ENCODE results near the gene MAGEF1. TPM values are rescaled to one million over a fixed set of nuclear protein-coding genes. Genes with fewer than 3 reads are reported as not detected.

The MAGEF1 gene
- total RNA-seq, 2 donors from 2014 or later = 50.2 to 71.6 TPM

DNA sequence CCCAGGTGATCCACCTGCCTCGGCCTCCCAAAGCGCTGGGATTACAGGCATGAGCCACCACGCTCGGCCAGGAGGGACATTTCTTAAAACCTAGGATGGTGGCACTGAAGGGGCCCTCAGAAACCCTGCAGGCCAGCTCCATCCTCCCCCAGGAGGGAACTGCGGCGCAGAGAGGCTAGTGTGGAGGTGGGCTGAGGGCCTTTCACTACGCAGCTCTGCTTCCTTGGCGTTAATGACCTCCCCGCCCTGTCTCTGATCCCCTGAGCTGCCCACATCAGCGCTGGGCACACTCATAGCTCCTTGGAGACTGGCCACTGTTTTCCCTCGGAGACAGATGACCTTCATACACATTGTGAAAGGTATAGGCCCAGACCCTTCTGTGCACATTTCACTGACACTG is 46.2 kb upstream of the MAGEF1 start:
- H3K27ac ChIP-seq = no peak overlapping the region
- TF ChIP-seq, protein P1, sequence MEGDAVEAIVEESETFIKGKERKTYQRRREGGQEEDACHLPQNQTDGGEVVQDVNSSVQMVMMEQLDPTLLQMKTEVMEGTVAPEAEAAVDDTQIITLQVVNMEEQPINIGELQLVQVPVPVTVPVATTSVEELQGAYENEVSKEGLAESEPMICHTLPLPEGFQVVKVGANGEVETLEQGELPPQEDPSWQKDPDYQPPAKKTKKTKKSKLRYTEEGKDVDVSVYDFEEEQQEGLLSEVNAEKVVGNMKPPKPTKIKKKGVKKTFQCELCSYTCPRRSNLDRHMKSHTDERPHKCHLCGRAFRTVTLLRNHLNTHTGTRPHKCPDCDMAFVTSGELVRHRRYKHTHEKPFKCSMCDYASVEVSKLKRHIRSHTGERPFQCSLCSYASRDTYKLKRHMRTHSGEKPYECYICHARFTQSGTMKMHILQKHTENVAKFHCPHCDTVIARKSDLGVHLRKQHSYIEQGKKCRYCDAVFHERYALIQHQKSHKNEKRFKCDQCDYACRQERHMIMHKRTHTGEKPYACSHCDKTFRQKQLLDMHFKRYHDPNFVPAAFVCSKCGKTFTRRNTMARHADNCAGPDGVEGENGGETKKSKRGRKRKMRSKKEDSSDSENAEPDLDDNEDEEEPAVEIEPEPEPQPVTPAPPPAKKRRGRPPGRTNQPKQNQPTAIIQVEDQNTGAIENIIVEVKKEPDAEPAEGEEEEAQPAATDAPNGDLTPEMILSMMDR (IDR thresholded peaks at IDR 0.05) = no peak
- no peak for TF ChIP-seq POLR2AphosphoS5 (IDR thresholded peaks at IDR 0.05)
- TF ChIP-seq POLR2A (IDR thresholded peaks at IDR 0.05) = no peak
- H3K4me3 ChIP-seq = no peak overlapping the region
- no peaks in the 10 kb centered on the region for H3K27me3 ChIP-seq (replicated peaks; ENCODE audit: insufficient read depth)
- no peaks in the 10 kb centered on the region for H3K36me3 ChIP-seq
- no peaks in the 10 kb centered on the region for H3K4me1 ChIP-seq (replicated peaks)
- DNase-seq (ENCODE audit: low spot score) = no peak
- 96% methylated on average over 11 of the region's 11 CpGs for WGBS
- intact Hi-C loops (cut with DNase I) = no loop called here
- no peaks in the 10 kb centered on the region for H3K9me3 ChIP-seq

DNA sequence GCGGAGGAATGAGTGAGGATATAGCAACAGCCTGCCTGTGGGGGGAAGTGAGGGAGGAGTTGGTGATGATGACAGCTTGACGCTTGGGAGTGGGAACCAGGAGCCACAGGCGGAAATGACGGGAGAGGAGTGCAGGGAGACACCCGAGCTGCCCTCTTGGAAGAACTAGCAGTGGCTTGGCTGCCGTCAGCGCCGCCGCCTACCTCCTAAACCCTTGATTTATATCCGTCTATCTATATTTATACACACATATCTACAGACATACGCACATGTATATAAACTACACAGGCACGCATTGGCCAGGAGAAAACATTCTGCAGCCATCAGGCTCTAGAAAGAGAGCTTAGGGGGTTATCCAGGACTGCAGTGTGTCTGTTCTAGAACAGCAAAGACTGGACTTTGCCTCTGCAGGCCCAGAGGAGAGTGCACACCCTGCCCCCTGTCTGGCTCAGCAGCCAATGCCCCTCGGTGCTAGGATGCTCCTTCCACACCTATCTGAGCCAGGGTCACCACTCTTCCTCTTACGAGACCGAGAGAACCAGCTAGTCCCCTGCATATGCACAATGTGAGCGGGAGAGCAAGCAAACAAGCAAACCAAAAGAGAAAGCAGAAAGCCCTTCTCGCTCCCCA is 45.3 kb upstream of the MAGEF1 start:
- DNase-seq (ENCODE audit: low spot score) = no peak
- WGBS = 33% methylated on average over 17 of the region's 17 CpGs
- Histone ChIP-seq H3K4me3 (no peak overlapping the region), H3K4me1 (replicated peaks) (no peaks in the 10 kb centered on the region), H3K36me3 (no peaks in the 10 kb centered on the region), H3K27ac (peak overlapping the region; percentile 41 to 57), H3K9me3 (no peaks in the 10 kb centered on the region), H3K27me3 (replicated peaks; ENCODE audit: insufficient read depth) (no peaks in the 10 kb centered on the region)
- TF ChIP-seq, protein P1 (IDR thresholded peaks at IDR 0.05) = no peak
- TF ChIP-seq POLR2A (IDR thresholded peaks at IDR 0.05) = no peak
- TF ChIP-seq POLR2AphosphoS5 (IDR thresholded peaks at IDR 0.05) = no peak
- intact Hi-C loops (cut with DNase I) = no loop called here

DNA sequence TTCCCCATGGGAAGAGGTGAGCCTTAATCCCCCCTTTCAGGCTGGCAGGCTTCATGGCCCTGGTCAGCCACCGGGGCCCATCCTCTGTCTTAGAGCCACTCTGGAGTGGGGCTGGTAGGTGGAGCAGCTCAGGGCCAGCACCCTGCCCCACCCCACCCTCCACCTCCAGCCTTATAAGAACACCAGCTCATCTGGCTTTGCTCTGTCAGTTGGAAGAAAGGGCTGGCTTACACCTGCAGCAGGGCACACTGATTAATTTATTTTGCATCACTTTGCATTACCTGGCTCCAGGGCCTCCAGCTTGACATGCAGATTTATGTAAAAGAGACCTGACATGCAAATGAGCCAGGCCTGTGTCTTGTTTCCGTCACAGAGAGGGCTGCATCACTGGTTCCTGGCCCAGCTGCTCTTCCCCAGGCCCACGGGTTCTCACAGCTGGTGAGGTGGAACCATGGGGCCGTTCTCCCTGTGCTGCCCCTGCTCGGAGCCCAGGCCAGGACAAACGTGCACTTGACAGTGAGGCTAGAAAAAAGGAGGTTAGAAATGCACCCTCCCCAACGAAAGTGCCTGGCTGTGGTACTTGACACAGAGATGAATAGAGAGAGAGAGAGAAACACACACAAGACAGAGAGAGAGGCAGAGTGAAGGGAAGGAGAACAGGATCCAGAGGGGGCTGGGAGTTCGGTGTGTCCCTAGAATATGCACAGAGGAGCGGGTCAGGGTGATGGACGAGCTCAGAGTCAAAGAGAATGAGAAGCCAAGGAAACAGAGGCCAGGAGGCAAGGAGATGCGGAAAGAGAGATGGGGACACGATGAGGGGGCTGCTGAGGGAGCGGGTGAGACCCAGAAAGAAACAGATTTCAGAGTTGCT is 44.5 kb upstream of the MAGEF1 start:
- DNase-seq (ENCODE audit: low spot score) = no peak
- no peaks in the 10 kb centered on the region for H3K36me3 ChIP-seq
- no peaks in the 10 kb centered on the region for H3K27me3 ChIP-seq (replicated peaks; ENCODE audit: insufficient read depth)
- intact Hi-C loops (cut with DNase I) = no loop called here
- TF ChIP-seq, protein P1 (IDR thresholded peaks at IDR 0.05) = no peak
- TF ChIP-seq POLR2A (IDR thresholded peaks at IDR 0.05) = no peak
- TF ChIP-seq POLR2AphosphoS5 (IDR thresholded peaks at IDR 0.05) = no peak
- H3K27ac ChIP-seq = peak overlapping the region; percentile 41 to 57
- no peaks in the 10 kb centered on the region for H3K4me1 ChIP-seq (replicated peaks)
- H3K9me3 ChIP-seq = no peaks in the 10 kb centered on the region
- no peak overlapping the region for H3K4me3 ChIP-seq
- 44% methylated on average over 13 of the region's 13 CpGs for WGBS

DNA sequence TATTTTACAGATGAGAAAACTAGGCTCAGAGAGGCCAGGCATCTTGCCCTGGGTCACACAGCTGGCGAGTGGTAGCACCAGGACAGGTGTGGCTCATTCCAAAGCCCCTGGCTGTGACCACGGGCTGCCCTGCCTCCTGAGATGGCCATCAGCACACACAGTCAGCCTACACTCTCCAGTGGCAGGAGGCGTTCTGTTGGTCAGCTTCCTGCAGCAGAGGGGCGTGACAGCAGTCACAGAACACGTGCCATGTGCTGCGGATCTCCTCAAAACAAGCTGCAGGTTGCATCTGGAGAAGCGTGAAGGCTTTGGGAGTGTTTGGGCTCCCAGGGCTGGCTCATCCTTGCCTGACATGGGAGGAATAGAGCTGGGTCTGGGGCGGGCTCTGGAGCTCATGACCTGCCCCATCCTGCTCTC is 43.5 kb upstream of the MAGEF1 start:
- no peaks in the 10 kb centered on the region for H3K4me1 ChIP-seq (replicated peaks)
- TF ChIP-seq, protein P1 (IDR thresholded peaks at IDR 0.05) = no peak
- no peak for TF ChIP-seq POLR2AphosphoS5 (IDR thresholded peaks at IDR 0.05)
- TF ChIP-seq POLR2A (IDR thresholded peaks at IDR 0.05) = no peak
- no peaks in the 10 kb centered on the region for H3K27me3 ChIP-seq (replicated peaks; ENCODE audit: insufficient read depth)
- H3K4me3 ChIP-seq = no peak overlapping the region
- H3K9me3 ChIP-seq = no peaks in the 10 kb centered on the region
- WGBS = 88% methylated on average over 7 of the region's 8 CpGs
- H3K36me3 ChIP-seq = no peaks in the 10 kb centered on the region
- H3K27ac ChIP-seq = no peak overlapping the region
- intact Hi-C loops (cut with DNase I) = no loop called here
- no peak for DNase-seq (ENCODE audit: low spot score)
